NCI-H128 (cell line): ENCODE results near the gene CLEC2L.

ENCODE experiments used
- DNase-seq: peaks from one replicate; lab custom pipeline; 2025; ENCODE audit not compliant: unreplicated experiment; lab: John Stamatoyannopoulos, UW

CLEC2L gene

DNA sequence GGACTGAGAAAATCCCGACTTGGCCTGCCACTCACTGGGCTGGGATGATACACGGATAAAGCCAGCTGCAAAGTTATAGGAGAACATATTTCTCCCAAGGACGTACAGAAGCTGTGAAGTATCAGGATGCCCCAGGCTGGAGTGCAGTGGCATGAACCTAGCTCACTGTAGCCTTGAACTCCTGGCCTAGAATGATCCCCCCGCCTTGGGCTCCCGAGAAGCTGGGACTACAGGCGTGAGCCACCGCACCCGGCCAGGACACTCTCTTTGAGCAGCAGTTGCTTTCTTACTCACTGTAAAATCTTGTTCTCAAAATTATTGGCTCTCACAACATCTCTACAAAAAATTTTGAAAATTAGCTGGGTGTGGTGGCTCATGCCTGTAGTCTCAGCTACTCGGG, 50.4 kb downstream of the CLEC2L start:
- DNase-seq: no peak

DNA sequence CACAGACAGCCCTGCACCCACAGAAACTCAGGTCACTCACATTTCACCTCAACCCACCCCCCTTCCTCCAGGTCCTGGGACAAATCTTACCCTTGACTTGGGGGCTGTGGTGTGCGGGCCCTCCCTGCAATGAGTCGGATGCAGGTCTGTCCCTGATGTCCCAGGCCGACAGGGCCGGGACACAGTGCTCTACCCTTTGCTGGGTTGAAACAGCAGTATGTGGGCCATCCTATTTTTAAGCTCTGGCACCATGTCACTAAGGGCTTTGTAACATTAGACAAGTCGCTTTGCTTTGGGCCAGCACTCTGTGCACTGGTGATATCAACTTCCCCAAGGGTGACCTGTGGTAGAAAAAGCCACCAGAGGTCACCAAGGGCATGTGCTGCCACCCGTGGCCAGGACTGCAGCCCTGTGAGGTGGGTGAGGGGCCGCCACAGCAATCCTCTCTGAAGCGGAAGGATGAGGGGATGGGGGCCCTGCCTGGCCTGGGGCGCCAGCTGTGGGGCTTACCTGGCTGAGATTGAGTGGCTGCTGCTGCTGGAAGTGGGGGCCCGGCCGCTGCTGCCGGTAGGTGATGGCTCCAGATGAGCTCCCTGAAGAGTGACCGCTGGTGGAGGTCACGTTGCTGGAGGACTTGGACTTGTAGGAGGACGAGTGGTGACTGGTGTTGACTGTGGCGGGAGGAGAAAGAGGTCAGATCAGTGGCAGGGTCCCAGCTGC, 51.3 kb downstream of the CLEC2L start:
- DNase-seq: no peak

GRCh38 chr7:139575338-139575680, 51.8 kb downstream of the CLEC2L start:
- no peak for DNase-seq

- no peak for DNase-seq
Measured at GRCh38 chr7:139576179-139576973, 52.9 kb downstream of the CLEC2L start.

DNA sequence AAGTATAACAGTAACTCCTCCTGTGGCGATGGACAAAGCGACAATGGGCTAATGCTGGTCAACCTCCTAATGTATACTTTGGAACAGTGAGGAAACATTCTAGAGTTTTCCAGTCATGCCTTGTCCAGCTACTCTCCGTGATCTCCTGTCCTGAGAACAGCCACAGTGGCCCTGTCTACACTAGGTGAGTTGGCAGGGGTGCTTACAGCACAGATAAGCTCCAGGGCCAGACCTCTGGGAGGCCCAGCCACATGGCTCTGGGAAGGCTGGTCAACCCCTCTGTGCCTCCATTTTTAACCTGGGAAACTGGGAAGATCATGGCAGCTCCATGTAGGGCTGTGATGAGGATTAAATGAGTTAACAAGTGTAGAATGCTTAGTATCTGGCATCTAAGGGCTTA, 57.0 kb downstream of the CLEC2L start:
- DNase-seq: no peak

- DNase-seq: no peak
Measured at GRCh38 chr7:139582130-139582650, 58.7 kb downstream of the CLEC2L start.

GRCh38 chr7:139582671-139583155, 59.2 kb downstream of the CLEC2L start:
- DNase-seq: no peak

DNA sequence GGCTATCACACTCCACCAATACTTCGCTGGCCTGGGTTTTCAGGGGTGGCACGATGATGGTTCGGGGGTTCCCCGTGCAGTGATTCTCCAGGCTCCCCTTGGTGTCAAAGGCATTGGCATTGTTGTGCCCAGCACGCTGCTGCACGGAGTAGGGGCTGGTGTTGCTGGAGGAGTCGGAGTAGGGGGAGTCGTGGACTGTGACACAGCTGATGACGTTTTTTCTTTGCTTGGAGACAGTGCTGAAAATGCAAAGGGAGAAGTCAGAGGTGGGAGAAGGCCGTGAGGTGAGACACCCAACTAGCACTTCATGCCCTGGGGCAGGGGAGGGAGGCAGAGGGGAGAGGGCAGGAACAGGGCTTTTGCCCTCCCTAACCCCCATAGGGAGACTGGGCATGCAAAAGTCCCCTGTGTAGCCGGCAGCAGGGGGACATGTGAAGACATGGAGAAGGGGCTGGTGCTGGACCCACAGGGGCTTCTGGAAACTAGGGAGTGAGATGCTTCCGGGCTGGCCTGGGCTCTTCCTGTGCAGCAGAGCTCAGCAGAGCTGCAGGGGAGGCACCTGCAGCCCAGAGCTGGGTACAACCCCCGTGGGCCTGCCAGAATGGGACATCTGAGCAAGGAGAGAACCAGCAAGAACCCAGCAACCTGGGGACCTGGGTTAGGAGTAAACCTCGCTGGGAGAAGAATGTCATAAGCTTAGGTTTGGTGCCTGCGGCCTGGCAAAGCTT, 60.5 kb downstream of the CLEC2L start:
- no peak for DNase-seq

- no peak for DNase-seq
Measured at GRCh38 chr7:139585042-139585441, 61.6 kb downstream of the CLEC2L start.

GRCh38 chr7:139586286-139586685, 62.8 kb downstream of the CLEC2L start:
- DNase-seq: no peak

DNA sequence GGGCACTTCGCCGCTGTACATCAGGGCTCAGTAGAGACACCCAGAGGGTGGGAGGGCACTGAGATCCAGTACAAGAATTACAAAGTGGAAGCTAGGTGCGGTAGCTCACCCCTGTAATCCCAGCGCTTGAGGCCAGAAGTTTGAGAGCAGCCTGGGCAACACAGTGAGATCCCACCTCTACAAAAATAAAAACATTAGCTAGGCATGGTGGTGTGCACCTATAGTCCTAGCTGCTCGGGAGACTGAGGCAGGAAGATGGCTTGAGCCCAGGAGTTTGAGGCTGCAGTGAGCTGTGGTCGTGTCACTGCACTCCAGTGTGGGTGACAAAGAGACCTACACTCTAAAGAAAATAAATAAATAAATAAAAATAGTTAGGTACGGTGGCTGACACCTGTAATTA, 64.0 kb downstream of the CLEC2L start:
- DNase-seq: no peak

DNA sequence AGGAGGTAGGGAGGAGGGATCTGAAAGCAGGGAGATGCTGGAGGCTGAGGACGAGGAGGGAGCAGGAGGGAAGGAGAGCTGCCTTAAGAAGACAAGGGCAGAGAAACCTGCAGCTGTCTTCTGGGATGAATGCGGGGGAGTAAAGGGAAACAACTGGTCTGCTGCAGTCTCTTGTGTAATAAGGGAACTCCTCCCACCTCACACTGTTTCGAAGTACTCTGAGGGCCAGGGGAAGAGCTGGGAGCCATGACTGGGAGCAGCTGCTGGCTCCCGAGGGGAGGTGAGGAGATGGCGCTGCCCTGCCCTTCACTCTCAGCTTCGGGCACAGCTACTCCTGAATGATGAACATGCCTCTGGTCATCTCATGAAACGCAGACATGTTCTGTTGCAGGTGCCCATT, 65.1 kb downstream of the CLEC2L start:
- DNase-seq: no peak

DNA sequence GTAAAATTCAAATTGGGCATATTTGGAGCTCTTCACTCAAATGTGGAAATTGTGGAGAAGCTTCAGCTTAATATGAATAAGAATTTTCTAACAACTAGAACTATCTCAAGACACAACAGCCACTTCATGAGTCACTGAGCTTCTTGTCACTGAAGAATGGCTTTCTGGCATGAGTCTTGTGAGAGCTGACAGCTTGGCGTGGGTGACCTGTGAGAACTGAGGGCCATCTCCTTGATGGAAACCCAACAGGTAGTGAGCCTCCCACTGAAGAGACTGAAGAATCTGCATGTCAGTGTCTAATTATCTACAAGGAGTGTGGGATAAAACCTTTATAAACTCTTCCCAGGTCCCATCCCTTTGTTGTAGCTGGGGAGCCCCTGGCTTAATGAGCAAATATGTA, 66.0 kb downstream of the CLEC2L start:
- no peak for DNase-seq

- no peak for DNase-seq
Measured at GRCh38 chr7:139591550-139592195, 68.2 kb downstream of the CLEC2L start.

- no peak for DNase-seq
Measured at GRCh38 chr7:139592801-139593461, 69.4 kb downstream of the CLEC2L start.

DNA sequence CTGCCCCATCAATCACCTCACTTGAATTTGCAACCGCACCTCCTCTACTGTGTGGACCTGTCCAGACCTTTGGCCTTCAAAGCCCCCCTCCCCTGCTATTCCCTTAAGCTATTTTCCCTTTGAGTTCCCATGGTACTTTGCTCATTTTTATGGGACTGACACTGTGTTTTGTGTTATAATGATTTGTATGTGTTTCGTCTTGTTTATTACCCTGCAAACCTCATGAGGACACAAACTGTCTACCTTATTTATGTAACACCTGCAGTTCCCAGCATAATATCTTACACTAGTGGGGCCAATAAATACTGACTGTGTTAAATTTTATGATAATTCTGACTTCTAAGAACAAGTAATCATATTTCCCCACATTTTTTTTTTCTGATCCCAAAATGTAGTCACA, 70.6 kb downstream of the CLEC2L start:
- DNase-seq: no peak
